Natural killer cell (primary cell): Measurements from ENCODE around the gene SIRT4. TPM values are rescaled to one million over a fixed set of nuclear protein-coding genes. Genes with fewer than 3 reads are reported as not detected.

Experiments
- ATAC-seq, 3 donors: fragments of 150-1000 bp in 2 of 3; fragments of 200-7000 bp in 1 of 3; cut with Tn5 transposase; 1 replicate in 1 of 3; 2 replicates in 2 of 3; pipeline ENCODE4 v1.10.0; 2021; ENCODE audit warnings: mild to moderate bottlenecking in 2 of 3, moderate library complexity in 2 of 3
- DNase-seq, 2 donors: peaks; one replicate each; pipeline versions ENCODE4 v3.0.0 to v3.0.0-alpha.2; 2013 to 2021; ENCODE audit warnings: mixed read lengths in 1 of 2
- H3K27ac ChIP-seq: one replicate; pipeline ENCODE4 v1.5.1; 2013; ENCODE audit warnings: mild to moderate bottlenecking, low read length
- H3K27me3 ChIP-seq: one replicate; pipeline ENCODE4 v1.6.1; 2013; ENCODE audit warnings: low read length; ENCODE audit not compliant: control insufficient read depth, insufficient read depth
- H3K36me3 ChIP-seq: one replicate; pipeline ENCODE4 v1.6.1; 2013; ENCODE audit warnings: low read length; ENCODE audit not compliant: control insufficient read depth, insufficient read depth
- H3K4me1 ChIP-seq: one replicate; pipeline ENCODE4 v1.6.1; 2013; ENCODE audit warnings: low read length; ENCODE audit not compliant: control insufficient read depth, insufficient read depth
- H3K4me3 ChIP-seq: one replicate; pipeline ENCODE4 v1.5.1; 2013; ENCODE audit warnings: low read length
- H3K9me3 ChIP-seq: one replicate; pipeline ENCODE4 v1.6.1; 2013; ENCODE audit warnings: low read length; ENCODE audit not compliant: control insufficient read depth, insufficient read depth
- H3K27ac Mint-ChIP-seq, 2 donors: one replicate each; pipeline ENCODE4 v1.8.0; 2022; ENCODE audit warnings: mild to moderate bottlenecking in 2 of 2, mixed read lengths in 2 of 2, moderate library complexity in 1 of 2
- H3K27me3 Mint-ChIP-seq, 2 donors: one replicate each; pipeline ENCODE4 v1.8.0; 2022; ENCODE audit warnings: low read depth in 2 of 2, mixed read lengths in 2 of 2
- H3K36me3 Mint-ChIP-seq: one replicate; pipeline ENCODE4 v1.8.0; 2022; ENCODE audit warnings: mixed read lengths
- H3K4me1 Mint-ChIP-seq, 2 donors: one replicate each; pipeline ENCODE4 v1.8.0; 2022; ENCODE audit warnings: mixed read lengths in 2 of 2
- H3K4me3 Mint-ChIP-seq: one replicate; pipeline ENCODE4 v1.8.0; 2022; ENCODE audit warnings: mild to moderate bottlenecking, moderate library complexity, mixed read lengths
- H3K9me3 Mint-ChIP-seq, 2 donors: one replicate each; pipeline ENCODE4 v1.8.0; 2022; ENCODE audit warnings: mixed read lengths in 2 of 2
- CTCF ChIP-seq: fragments of 200-600 bp; IDR thresholded peaks from one replicate; pipeline ENCODE4 v1.8.0; 2022; ENCODE audit warnings: antibody characterized with exemption
- WGBS: methylation state at CpG from one replicate; pipeline ENCODE4 v1.1.7; 2013; ENCODE audit warnings: missing lambda C conversion rate; ENCODE audit not compliant: insufficient coverage; 5-methylcytosine and 5-hydroxymethylcytosine counted together
- intact Hi-C: fragments of 100-400 bp; cut with micrococcal nuclease; formaldehyde crosslinking; loops from one replicate; pipeline ENCODE4 v1.14.2; 2022
- total RNA-seq, 4 donors: library from RNA; stranded (reverse); fragments of 120-200 nt in 1 of 4; gene quantifications; one replicate each; pipeline versions ENCODE4 v1.2.3 to v1.2.4, GENCODE V29; 2013 to 2022

Gene SIRT4
- total RNA-seq, 3 donors from 2014 or later (not counting 1 experiment from before 2014, with no cell fraction given), result 2.0 to 2.1 (median 2.1) TPM

- H3K36me3 ChIP-seq, result no peaks in the 10 kb centered on the region
- no peaks in the 10 kb centered on the region for H3K36me3 Mint-ChIP-seq
- no peaks in the 10 kb centered on the region for H3K4me1 ChIP-seq
- no peak for TF ChIP-seq CTCF
- no peaks in the 10 kb centered on the region for H3K4me1 Mint-ChIP-seq
- no peaks in the 10 kb centered on the region for H3K9me3 ChIP-seq
- no peak overlapping the region for H3K4me3 Mint-ChIP-seq
- no peaks in the 10 kb centered on the region for H3K9me3 Mint-ChIP-seq
- DNase-seq, result no peak
- intact Hi-C loops, result no loop called here
- H3K4me3 ChIP-seq, result no peak overlapping the region
- no peak for ATAC-seq
- WGBS, result 85% methylated on average over 15 of the region's 15 CpGs
- no peaks in the 10 kb centered on the region for H3K27me3 ChIP-seq
- H3K27me3 Mint-ChIP-seq, result peaks cover 0 to 2% of the 10 kb centered on the region in 2 donors
- no peak overlapping the region for H3K27ac Mint-ChIP-seq
- no peak overlapping the region for H3K27ac ChIP-seq
These were observed 43.9 kb downstream of the SIRT4 start for GRCh38 chr12:120346031-120346430.

- Histone ChIP-seq H3K36me3 (no peaks in the 10 kb centered on the region), H3K4me1 (no peaks in the 10 kb centered on the region), H3K27ac (no peak overlapping the region), H3K4me3 (no peak overlapping the region), H3K9me3 (no peaks in the 10 kb centered on the region), H3K27me3 (no peaks in the 10 kb centered on the region)
- Mint-ChIP-seq H3K4me3 (no peak overlapping the region), H3K36me3 (no peaks in the 10 kb centered on the region), H3K9me3 (no peaks in the 10 kb centered on the region), H3K27me3 (peaks cover 0 to 2% of the 10 kb centered on the region in 2 donors), H3K4me1 (no peaks in the 10 kb centered on the region), H3K27ac (no peak overlapping the region)
- ATAC-seq (no peak), DNase-seq (no peak)
- WGBS, result 98% methylated on average over 7 of the region's 7 CpGs
- no peak for TF ChIP-seq CTCF
- intact Hi-C loops, result no loop called here
These were observed 44.6 kb downstream of the SIRT4 start for GRCh38 chr12:120346681-120347080.

DNA sequence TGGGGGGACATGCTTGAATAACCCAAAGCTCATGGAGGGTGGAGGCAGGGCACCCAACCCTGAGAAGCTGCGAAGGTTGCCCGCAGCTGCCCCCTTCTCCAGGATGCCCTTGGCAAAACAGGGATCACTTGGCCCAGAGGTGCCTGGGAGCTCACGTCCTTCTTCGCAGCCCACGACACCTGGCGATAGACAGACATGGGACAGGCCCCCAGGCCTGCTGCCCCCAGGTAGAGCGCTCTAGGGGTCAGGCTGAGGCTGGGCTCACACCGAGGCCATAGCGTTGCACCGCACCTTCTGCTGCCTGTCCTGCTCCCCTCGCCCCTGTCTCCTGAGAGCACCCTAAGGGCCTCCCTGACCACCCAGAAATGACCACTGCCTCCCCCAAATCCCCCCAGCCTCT, 45.6 kb downstream of the SIRT4 start:
- no peaks in the 10 kb centered on the region for H3K27me3 ChIP-seq
- no peaks in the 10 kb centered on the region for H3K9me3 ChIP-seq
- peaks cover 0 to 2% of the 10 kb centered on the region in 2 donors for H3K27me3 Mint-ChIP-seq
- H3K4me3 Mint-ChIP-seq, result no peak overlapping the region
- intact Hi-C loops, result no loop called here
- H3K4me1 Mint-ChIP-seq, result no peaks in the 10 kb centered on the region
- H3K4me1 ChIP-seq, result no peaks in the 10 kb centered on the region
- 94% methylated on average over 11 of the region's 11 CpGs for WGBS
- H3K27ac Mint-ChIP-seq, result no peak overlapping the region
- no peak for TF ChIP-seq CTCF
- no peak overlapping the region for H3K4me3 ChIP-seq
- no peak overlapping the region for H3K27ac ChIP-seq
- ATAC-seq, result no peak
- no peaks in the 10 kb centered on the region for H3K36me3 Mint-ChIP-seq
- DNase-seq, result no peak
- H3K9me3 Mint-ChIP-seq, result no peaks in the 10 kb centered on the region
- no peaks in the 10 kb centered on the region for H3K36me3 ChIP-seq

GRCh38 chr12:120350576-120351350, 48.6 kb downstream of the SIRT4 start:
- Histone ChIP-seq H3K27ac (no peak overlapping the region), H3K36me3 (no peaks in the 10 kb centered on the region), H3K27me3 (no peaks in the 10 kb centered on the region), H3K4me3 (no peak overlapping the region), H3K9me3 (no peaks in the 10 kb centered on the region), H3K4me1 (no peaks in the 10 kb centered on the region)
- Mint-ChIP-seq H3K27ac (no peak overlapping the region), H3K9me3 (no peaks in the 10 kb centered on the region), H3K4me1 (no peaks in the 10 kb centered on the region), H3K27me3 (peaks cover 0 to 2% of the 10 kb centered on the region in 2 donors), H3K4me3 (no peak overlapping the region), H3K36me3 (no peaks in the 10 kb centered on the region)
- DNase-seq, result no peak
- intact Hi-C loops, result no loop called here
- TF ChIP-seq CTCF, result no peak
- WGBS, result 83% methylated on average over 19 of the region's 19 CpGs
- no peak for ATAC-seq
